ENCODE results near the gene MED13.
A peak's percentile ranks its signal among the peaks of the same experiment; 100 is the strongest.

Gene MED13

GRCh38 chr17:62064791-62065563, at the start of gene MED13:
MED13 (minus strand) TSS chr17:62065278; CDS start chr17:62065205, 73 bp downstream.
- DNase-seq (ENCODE audit: insufficient read length, low spot score) (no peak), FAIRE-seq (no peak)
- no peak for TF ChIP-seq CTCF (IDR thresholded peaks at IDR 0.05; ENCODE audit: insufficient read depth, missing control alignments)

- FAIRE-seq (no peak), DNase-seq (ENCODE audit: insufficient read length, low spot score) (no peak)
- TF ChIP-seq CTCF (IDR thresholded peaks at IDR 0.05; ENCODE audit: insufficient read depth, missing control alignments), result no peak
These were observed 47.2 kb upstream of the MED13 start for GRCh38 chr17:62112229-62112628.

- TF ChIP-seq CTCF (IDR thresholded peaks at IDR 0.05; ENCODE audit: insufficient read depth, missing control alignments), result no peak
- FAIRE-seq (no peak), DNase-seq (ENCODE audit: insufficient read length, low spot score) (no peak)
These were observed 46.6 kb upstream of the MED13 start for GRCh38 chr17:62111562-62112171.

- FAIRE-seq (no peak), DNase-seq (ENCODE audit: insufficient read length, low spot score) (no peak)
- no peak for TF ChIP-seq CTCF (IDR thresholded peaks at IDR 0.05; ENCODE audit: insufficient read depth, missing control alignments)
These were observed 45.9 kb upstream of the MED13 start for GRCh38 chr17:62110923-62111484.

GRCh38 chr17:62109924-62110323, 44.8 kb upstream of the MED13 start:
- FAIRE-seq, result no peak
- no peak for TF ChIP-seq CTCF (IDR thresholded peaks at IDR 0.05; ENCODE audit: insufficient read depth, missing control alignments)
- no peak for DNase-seq (ENCODE audit: insufficient read length, low spot score)

GRCh38 chr17:62109378-62109902, 44.4 kb upstream of the MED13 start:
- FAIRE-seq (no peak), DNase-seq (ENCODE audit: insufficient read length, low spot score) (peak; percentile 23)
- TF ChIP-seq CTCF (IDR thresholded peaks at IDR 0.05; ENCODE audit: insufficient read depth, missing control alignments), result peak; percentile 72
